IgD-negative memory B cell (primary cell): Measurements from ENCODE around the gene SOBP. TPM values are rescaled to one million over a fixed set of nuclear protein-coding genes. Genes with fewer than 3 reads are reported as not detected.
A peak's percentile ranks its signal among the peaks of the same experiment; 100 is the strongest.

Experiments used
- H3K27ac Mint-ChIP-seq, 3 donors: one replicate each; pipeline ENCODE4 v1.8.0; 2020 to 2022; ENCODE audit warnings: mild to moderate bottlenecking in 3 of 3, mixed read lengths in 3 of 3, moderate library complexity in 1 of 3
- H3K27me3 Mint-ChIP-seq: one replicate; pipeline ENCODE4 v1.8.0; 2021; ENCODE audit warnings: mixed read lengths
- H3K36me3 Mint-ChIP-seq: one replicate; pipeline ENCODE4 v1.8.0; 2020; ENCODE audit warnings: mild to moderate bottlenecking, mixed read lengths
- H3K4me1 Mint-ChIP-seq, 3 donors: one replicate each; pipeline ENCODE4 v1.8.0; 2020 to 2022; ENCODE audit warnings: mixed read lengths in 3 of 3, mild to moderate bottlenecking in 1 of 3
- H3K4me3 Mint-ChIP-seq, 4 donors: one replicate each; pipeline ENCODE4 v1.8.0; 2020 to 2022; ENCODE audit warnings: mild to moderate bottlenecking in 4 of 4, mixed read lengths in 4 of 4, moderate library complexity in 3 of 4
- H3K9me3 Mint-ChIP-seq, 3 donors: one replicate each; pipeline ENCODE4 v1.8.0; 2020 to 2021; ENCODE audit warnings: mixed read lengths in 3 of 3, mild to moderate bottlenecking in 1 of 3
- polyA plus RNA-seq: library from polyadenylated mRNA; unstranded; fragments of 300-500 nt; fragmentation: Illumina TruSeq; gene quantifications from one replicate; pipeline ENCODE4 v1.2.3, GENCODE V29; 2021

SOBP gene
- polyA plus RNA-seq, 1 donor from 2014 or later: 1.0 TPM

GRCh38 chr6:107698146-107698545, 208.2 kb downstream of the SOBP start:
- Mint-ChIP-seq H3K4me3 (no peak overlapping the region), H3K27ac (no peak overlapping the region), H3K4me1 (peaks cover 0 to 1% (median 0%) of the 10 kb centered on the region in 3 donors), H3K27me3 (peaks cover 10% of the 10 kb centered on the region), H3K36me3 (no peaks in the 10 kb centered on the region), H3K9me3 (peaks cover 0 to 2% (median 0%) of the 10 kb centered on the region in 3 donors)

- H3K27me3 Mint-ChIP-seq: peaks cover 10% of the 10 kb centered on the region
- no peaks in the 10 kb centered on the region for H3K36me3 Mint-ChIP-seq
- peaks cover 0 to 1% (median 1%) of the 10 kb centered on the region in 3 donors for H3K4me1 Mint-ChIP-seq
- peaks cover 0 to 2% (median 0%) of the 10 kb centered on the region in 3 donors for H3K9me3 Mint-ChIP-seq
- H3K4me3 Mint-ChIP-seq: no peak overlapping the region
- no peak overlapping the region for H3K27ac Mint-ChIP-seq
These were observed 209.3 kb downstream of the SOBP start for GRCh38 chr6:107699254-107699653.

GRCh38 chr6:107699697-107700325, 209.9 kb downstream of the SOBP start:
- Mint-ChIP-seq H3K27ac (no peak overlapping the region), H3K4me1 (peaks cover 2 to 5% (median 4%) of the 10 kb centered on the region in 3 donors), H3K9me3 (peaks cover 0 to 2% (median 0%) of the 10 kb centered on the region in 3 donors), H3K36me3 (no peaks in the 10 kb centered on the region), H3K4me3 (no peak overlapping the region), H3K27me3 (peaks cover 10% of the 10 kb centered on the region)

GRCh38 chr6:107703606-107704005, 213.7 kb downstream of the SOBP start:
- no peaks in the 10 kb centered on the region for H3K9me3 Mint-ChIP-seq

GRCh38 chr6:107704347-107705013, 214.6 kb downstream of the SOBP start:
- H3K36me3 Mint-ChIP-seq: no peaks in the 10 kb centered on the region
- H3K4me1 Mint-ChIP-seq: peaks cover 4 to 5% (median 5%) of the 10 kb centered on the region in 3 donors
- no peaks in the 10 kb centered on the region for H3K9me3 Mint-ChIP-seq
- peak overlapping the region in 1 of 3 donors; percentile 73 for H3K27ac Mint-ChIP-seq
- H3K27me3 Mint-ChIP-seq: no peaks in the 10 kb centered on the region
- no peak overlapping the region for H3K4me3 Mint-ChIP-seq

More at GRCh38 chr6:107703606-107704005, 213.7 kb downstream of the SOBP start:
- Mint-ChIP-seq H3K4me3 (no peak overlapping the region), H3K4me1 (peaks cover 2 to 5% (median 4%) of the 10 kb centered on the region in 3 donors), H3K27ac (no peak overlapping the region), H3K27me3 (no peaks in the 10 kb centered on the region), H3K36me3 (no peaks in the 10 kb centered on the region)

- H3K27ac Mint-ChIP-seq: peak overlapping the region in 2 of 3 donors; percentile 39 to 62
- H3K4me1 Mint-ChIP-seq: peaks cover 5% of the 10 kb centered on the region in 3 donors
- H3K36me3 Mint-ChIP-seq: no peaks in the 10 kb centered on the region
- no peaks in the 10 kb centered on the region for H3K9me3 Mint-ChIP-seq
- no peaks in the 10 kb centered on the region for H3K27me3 Mint-ChIP-seq
- no peak overlapping the region for H3K4me3 Mint-ChIP-seq
These were observed 216.7 kb downstream of the SOBP start for GRCh38 chr6:107706516-107707115.

- H3K27me3 Mint-ChIP-seq: no peaks in the 10 kb centered on the region
- no peaks in the 10 kb centered on the region for H3K36me3 Mint-ChIP-seq
- H3K4me1 Mint-ChIP-seq: peaks cover 5 to 12% (median 6%) of the 10 kb centered on the region in 3 donors
- peak overlapping the region in 2 of 3 donors; percentile 39 to 62 for H3K27ac Mint-ChIP-seq
- H3K9me3 Mint-ChIP-seq: no peaks in the 10 kb centered on the region
- no peak overlapping the region for H3K4me3 Mint-ChIP-seq
These were observed 217.7 kb downstream of the SOBP start for GRCh38 chr6:107707346-107708275.

GRCh38 chr6:107708435-107708834, 218.5 kb downstream of the SOBP start:
- Mint-ChIP-seq H3K27me3 (no peaks in the 10 kb centered on the region), H3K4me1 (peaks cover 12 to 20% (median 14%) of the 10 kb centered on the region in 3 donors), H3K4me3 (no peak overlapping the region), H3K27ac (no peak overlapping the region), H3K9me3 (no peaks in the 10 kb centered on the region), H3K36me3 (no peaks in the 10 kb centered on the region)

GRCh38 chr6:107709341-107709740, 219.4 kb downstream of the SOBP start:
- H3K36me3 Mint-ChIP-seq: no peaks in the 10 kb centered on the region
- H3K4me1 Mint-ChIP-seq: peaks cover 15 to 25% (median 19%) of the 10 kb centered on the region in 3 donors
- H3K27ac Mint-ChIP-seq: no peak overlapping the region
- H3K4me3 Mint-ChIP-seq: no peak overlapping the region
- H3K27me3 Mint-ChIP-seq: no peaks in the 10 kb centered on the region
- H3K9me3 Mint-ChIP-seq: no peaks in the 10 kb centered on the region

Other genes with a start within 250 kb of the SOBP start
- 15.7 TPM for gene PDSS2, start 30.6 kb upstream of the SOBP start, polyA plus RNA-seq